G401 (cell line): ENCODE data around the gene FAAP100. TPM values are rescaled to one million over a fixed set of nuclear protein-coding genes. Genes with fewer than 3 reads are reported as not detected.
A peak's percentile ranks its signal among the peaks of the same experiment; 100 is the strongest.

ENCODE experiments used
- DNase-seq: peaks from one replicate; pipeline ENCODE4 v3.0.0-alpha.2; 2015; ENCODE audit warnings: low spot score
- in situ Hi-C: cut with HindIII; loops from 2 replicates; pipeline ENCODE4 v1.10.0; 2016; ENCODE audit warnings: low sequenced_read_pairs, mixed read lengths
- total RNA-seq: library from RNA; depleted of rRNA; stranded (reverse); fragments of >200 nt; shearing (Covaris generic); gene quantifications from 2 replicates; pipeline ENCODE4 v1.2.3, GENCODE V29; 2014

The FAAP100 gene
- total RNA-seq, 1 experiment from 2014 or later: 37.1 TPM

- in situ Hi-C loops: no loop called here
- no peak for DNase-seq
Measured at GRCh38 chr17:81577278-81578000, 25.3 kb upstream of the FAAP100 start.

- in situ Hi-C loops: no loop called here
- DNase-seq: no peak
Measured at GRCh38 chr17:81576621-81577277, 24.6 kb upstream of the FAAP100 start.

- in situ Hi-C loops: no loop called here
- no peak for DNase-seq
Measured at GRCh38 chr17:81575836-81576235, 23.7 kb upstream of the FAAP100 start.

GRCh38 chr17:81574643-81574956 lies 22.4 kb upstream of the FAAP100 start:
- in situ Hi-C loops: no loop called here
- DNase-seq: no peak

GRCh38 chr17:81573794-81574642 lies 21.9 kb upstream of the FAAP100 start:
- in situ Hi-C loops: no loop called here
- no peak for DNase-seq

- DNase-seq: peak; percentile 44
- in situ Hi-C loops: no loop called here
Measured at GRCh38 chr17:81572563-81573168, 20.5 kb upstream of the FAAP100 start.

- in situ Hi-C loops: no loop called here
- no peak for DNase-seq
Measured at GRCh38 chr17:81570964-81571363, 18.8 kb upstream of the FAAP100 start.

- DNase-seq: no peak
- in situ Hi-C loops: no loop called here
Measured at GRCh38 chr17:81569986-81570514, 17.9 kb upstream of the FAAP100 start.

GRCh38 chr17:81568416-81568815 lies 16.3 kb upstream of the FAAP100 start:
- no peak for DNase-seq
- in situ Hi-C loops: no loop called here

GRCh38 chr17:81567191-81567590 lies 15.0 kb upstream of the FAAP100 start:
- in situ Hi-C loops: no loop called here
- no peak for DNase-seq

- DNase-seq: peak; percentile 84
- in situ Hi-C loops: no loop called here
Measured at GRCh38 chr17:81566461-81567126, 14.4 kb upstream of the FAAP100 start.

- no peak for DNase-seq
- in situ Hi-C loops: no loop called here
Measured at GRCh38 chr17:81565231-81565630, 13.1 kb upstream of the FAAP100 start.

- in situ Hi-C loops: no loop called here
- DNase-seq: no peak
Measured at GRCh38 chr17:81564778-81565177, 12.6 kb upstream of the FAAP100 start.

GRCh38 chr17:81563861-81564586 lies 11.9 kb upstream of the FAAP100 start:
- no peak for DNase-seq
- in situ Hi-C loops: no loop called here

GRCh38 chr17:81561494-81561885 lies 9.3 kb upstream of the FAAP100 start:
- no peak for DNase-seq
- in situ Hi-C loops: no loop called here

- in situ Hi-C loops: no loop called here
- DNase-seq: no peak
Measured at GRCh38 chr17:81558941-81559806, 7.0 kb upstream of the FAAP100 start.

GRCh38 chr17:81558115-81558468 lies 5.9 kb upstream of the FAAP100 start:
- no peak for DNase-seq
- in situ Hi-C loops: no loop called here
